Esophagus muscularis mucosa (tissue), 4 donors: Measurements from ENCODE around the gene DMRTC2. TPM values are rescaled to one million over a fixed set of nuclear protein-coding genes. Genes with fewer than 3 reads are reported as not detected.

Experiments
- DNase-seq: peaks from one replicate; pipeline ENCODE4 v3.0.0-alpha.2; 2017; ENCODE audit errors: extremely low spot score
- H3K27ac ChIP-seq, 4 donors: fragments of 200-600 bp; sonication (generic); replicated peaks in 1 of 4; 1 replicate in 3 of 4; 2 replicates in 1 of 4; pipeline ENCODE4 v1.5.1; 2016 to 2019; ENCODE audit warnings: mild to moderate bottlenecking in 1 of 4
- H3K27me3 ChIP-seq, 4 donors: fragments of 200-600 bp; sonication (generic); one replicate each; pipeline versions ENCODE4 v1.5.1 to v1.6.0; 2016 to 2019
- H3K36me3 ChIP-seq, 4 donors: fragments of 200-600 bp; sonication (generic); one replicate each; pipeline ENCODE4 v1.5.1; 2016 to 2019
- H3K4me1 ChIP-seq, 4 donors: fragments of 200-600 bp; sonication (generic); one replicate each; pipeline ENCODE4 v1.5.1; 2016 to 2019
- H3K4me3 ChIP-seq, 4 donors: fragments of 200-600 bp; sonication (generic); 1 replicate in 2 of 4; 2 replicates in 2 of 4; pipeline ENCODE4 v1.5.1; 2016 to 2019; ENCODE audit warnings: mild to moderate bottlenecking in 4 of 4, moderate library complexity in 1 of 4
- H3K9me3 ChIP-seq, 4 donors: fragments of 200-600 bp; sonication (generic); 1 replicate in 3 of 4; 2 replicates in 1 of 4; pipeline ENCODE4 v1.5.1; 2016 to 2019
- CTCF ChIP-seq, 3 experiments: fragments of 200-600 bp in 2 of 3; fragments of 450-650 bp in 1 of 3; sonication (generic) in 2 of 3; IDR thresholded peaks; one replicate each; pipeline ENCODE4 v1.5.1; 2017 to 2019; ENCODE audit warnings: antibody characterized with exemption in 3 of 3, mild to moderate bottlenecking in 2 of 3, moderate library complexity in 1 of 3
- EP300 ChIP-seq: sonication (generic); formaldehyde crosslinking; IDR thresholded peaks from one replicate; pipeline ENCODE4 v1.6.1; 2017; ENCODE audit warnings: antibody characterized with exemption
- POLR2A ChIP-seq: fragments of 450-650 bp; IDR thresholded peaks from one replicate; pipeline ENCODE4 v1.6.1; 2017; ENCODE audit warnings: antibody characterized with exemption, moderate library complexity, mild to moderate bottlenecking, low read depth
- POLR2AphosphoS5 ChIP-seq, 2 donors: sonication (generic); formaldehyde crosslinking; IDR thresholded peaks; one replicate each; pipeline ENCODE4 v1.6.1; 2017; ENCODE audit warnings: antibody characterized with exemption in 2 of 2
- WGBS: methylation state at CpG from one replicate; pipeline ENCODE4 v1.1.5; 2018; 5-methylcytosine and 5-hydroxymethylcytosine counted together
- intact Hi-C: fragments of 100-400 bp; cut with DNase I; formaldehyde crosslinking; loops from one replicate; pipeline ENCODE4 v1.15.1; 2023
- total RNA-seq, 4 donors: library from RNA; depleted of rRNA; stranded (reverse); fragments of >200 nt; gene quantifications; one replicate each; pipeline versions ENCODE4 v1.1.0 to v1.2.1, GENCODE V29; 2016

DMRTC2 gene
- total RNA-seq, 4 donors from 2014 or later, result not detected

- Histone ChIP-seq H3K27ac (no peak overlapping the region), H3K9me3 (no peaks in the 10 kb centered on the region), H3K4me1 (no peaks in the 10 kb centered on the region), H3K27me3 (peaks cover 0 to 60% (median 3%) of the 10 kb centered on the region in 4 donors), H3K4me3 (no peak overlapping the region), H3K36me3 (no peaks in the 10 kb centered on the region)
- TF ChIP-seq POLR2A, result no peak
- TF ChIP-seq POLR2AphosphoS5 (IDR thresholded peaks at IDR 0.05), result no peak
- no peak for TF ChIP-seq CTCF (IDR thresholded peaks at IDR 0.05)
- TF ChIP-seq EP300, result no peak
- intact Hi-C loops, result no loop called here
- 59% methylated on average over 2 of the region's 2 CpGs for WGBS
- DNase-seq, result no peak
Measured at GRCh38 chr19:41839211-41839610, 5.6 kb upstream of the DMRTC2 start.

GRCh38 chr19:41843371-41843770 is 1.5 kb upstream of the DMRTC2 start:
- intact Hi-C loops, result no loop called here
- no peaks in the 10 kb centered on the region for H3K4me1 ChIP-seq
- TF ChIP-seq CTCF (IDR thresholded peaks at IDR 0.05), result no peak
- no peak for TF ChIP-seq POLR2AphosphoS5 (IDR thresholded peaks at IDR 0.05)
- TF ChIP-seq EP300, result no peak
- TF ChIP-seq POLR2A, result no peak
- no peak overlapping the region for H3K4me3 ChIP-seq
- H3K36me3 ChIP-seq, result no peaks in the 10 kb centered on the region
- 67% methylated on average over 7 of the region's 7 CpGs for WGBS
- H3K27ac ChIP-seq, result no peak overlapping the region
- peaks cover 0 to 58% (median 0%) of the 10 kb centered on the region in 4 donors for H3K27me3 ChIP-seq
- no peak for DNase-seq
- no peaks in the 10 kb centered on the region for H3K9me3 ChIP-seq

- no peak within 1 kb of the TSS for H3K4me3 ChIP-seq
- no peak for DNase-seq
- no peak within 1 kb of the TSS for H3K27ac ChIP-seq
- WGBS, result 79% methylated on average over 30 of the region's 30 CpGs
- no peak for TF ChIP-seq CTCF (IDR thresholded peaks at IDR 0.05)
- no peak for TF ChIP-seq EP300
- TF ChIP-seq POLR2A, result no peak
- TF ChIP-seq POLR2AphosphoS5 (IDR thresholded peaks at IDR 0.05), result no peak
- H3K27me3 ChIP-seq, result peaks cover 0 to 55% (median 0%) of the 10 kb centered on the region in 4 donors
- H3K9me3 ChIP-seq, result no peaks in the 10 kb centered on the region
- H3K4me1 ChIP-seq, result no peaks in the 10 kb centered on the region
- H3K36me3 ChIP-seq, result no peaks in the 10 kb centered on the region
- intact Hi-C loops, result no loop called here
Measured at GRCh38 chr19:41844601-41845000, 241 bp upstream of the DMRTC2 start, which contains the start of gene LYPD4. TSS of gene LYPD4 (minus strand) at chr19:41844683. CDS start at chr19:41839285, 5,398 bp downstream.

GRCh38 chr19:41845051-41845590 is 279 bp downstream of the DMRTC2 start:
- H3K27me3 ChIP-seq, result peaks cover 0 to 55% (median 0%) of the 10 kb centered on the region in 4 donors
- 88% methylated on average over 23 of the region's 23 CpGs for WGBS
- no peaks in the 10 kb centered on the region for H3K9me3 ChIP-seq
- intact Hi-C loops, result no loop called here
- H3K4me1 ChIP-seq, result no peaks in the 10 kb centered on the region
- H3K4me3 ChIP-seq, result no peak overlapping the region
- no peaks in the 10 kb centered on the region for H3K36me3 ChIP-seq
- no peak overlapping the region for H3K27ac ChIP-seq
- TF ChIP-seq POLR2AphosphoS5 (IDR thresholded peaks at IDR 0.05), result no peak
- TF ChIP-seq POLR2A, result no peak
- TF ChIP-seq EP300, result no peak
- no peak for TF ChIP-seq CTCF (IDR thresholded peaks at IDR 0.05)
- DNase-seq, result no peak
